ENCODE measurements around the gene NOP14. TPM values are rescaled to one million over a fixed set of nuclear protein-coding genes. Genes with fewer than 3 reads are reported as not detected.

Gene NOP14
- total RNA-seq, 6 experiments from 2014 or later, result 16.1 to 24.7 (median 19.5) TPM

Other genes starting within 250 kb of the NOP14 start
- gene TNIP2, start 207.1 kb downstream of the NOP14 start, total RNA-seq, result 10 to 100 TPM in 5 of 6 experiments, 1 to 10 TPM in 1; 9.7 to 40.6 (median 18.8) TPM
- gene SH3BP2, start 170.3 kb downstream of the NOP14 start, total RNA-seq, result 10 to 100 TPM; 34.9 to 51.8 (median 40.7) TPM
- gene ADD1, start 119.6 kb downstream of the NOP14 start, total RNA-seq, result 100 to 1,000 TPM in 3 of 6 experiments, 10 to 100 TPM in 3; 94.4 to 120 (median 103) TPM
- 1 to 10 TPM; 1.0 to 4.3 (median 2.8) TPM for gene GRK4, start 165 bp upstream of the NOP14 start, total RNA-seq
- gene HTT-AS, start 111.1 kb upstream of the NOP14 start, total RNA-seq, result not detected
- gene HTT, start 111.3 kb upstream of the NOP14 start, total RNA-seq, result 10 to 100 TPM; 25.5 to 37.8 (median 30.3) TPM